DOHH2 (cell line): ENCODE data around the gene KRT40.

Experiments
- CTCF ChIP-seq: fragments of 200-600 bp; sonication (generic); IDR thresholded peaks from one replicate; pipeline ENCODE4 v1.5.1; 2014; ENCODE audit warnings: antibody characterized with exemption, mild to moderate bottlenecking, low read depth, low read length; ENCODE audit not compliant: poor library complexity, severe bottlenecking
- EZH2phosphoT487 ChIP-seq: fragments of 200-600 bp; sonication (generic); IDR thresholded peaks from 2 replicates; pipeline ENCODE4 v1.6.1; 2017; ENCODE audit warnings: borderline replicate concordance, mild to moderate bottlenecking, antibody characterized with exemption, low read length, moderate library complexity, mixed read lengths

GRCh38 chr17:41016578-41017215, 32.6 kb upstream of the KRT40 start:
- TF ChIP-seq EZH2phosphoT487 (no peak), CTCF (no peak)
